ENCODE measurements around the gene CPPED1. TPM values are rescaled to one million over a fixed set of nuclear protein-coding genes. Genes with fewer than 3 reads are reported as not detected.

Gene CPPED1
- total RNA-seq, 4 donors from 2014 or later = 4.1 to 17.3 (median 12.7) TPM

DNA sequence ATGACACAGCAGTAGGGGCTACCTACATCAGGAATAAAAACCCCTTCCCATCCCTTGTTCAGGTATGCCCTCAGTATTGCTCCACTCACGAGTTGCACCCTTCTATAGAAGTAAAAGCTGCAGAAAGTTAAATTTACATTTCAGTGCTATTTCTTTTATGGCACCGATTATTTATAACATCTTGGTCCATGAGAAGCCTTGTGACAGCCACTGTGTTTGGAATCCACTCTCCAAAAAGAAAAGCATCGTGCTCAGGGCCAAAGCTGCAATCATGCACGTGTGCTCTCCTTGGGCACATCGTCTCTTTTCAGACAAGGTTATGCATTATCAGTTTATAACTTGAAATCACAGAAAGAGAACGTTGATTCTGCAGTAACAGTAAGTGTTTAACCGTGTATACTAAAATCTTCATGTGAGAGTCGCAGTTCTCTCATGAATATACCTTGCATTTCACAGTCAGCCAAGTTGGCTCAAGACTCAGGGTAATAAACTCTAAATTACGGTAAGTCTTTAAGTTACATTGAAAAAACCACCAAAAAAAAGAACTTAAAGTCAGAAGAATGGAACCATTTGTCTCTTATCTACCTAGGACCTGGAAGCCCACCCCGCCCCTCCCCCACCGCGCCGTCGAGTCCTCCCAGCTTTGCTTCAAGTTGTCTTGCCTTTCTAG, 189.6 kb downstream of the CPPED1 start:
- Histone ChIP-seq H3K27me3 (no peaks in the 10 kb centered on the region), H3K4me1 (no peaks in the 10 kb centered on the region), H3K4me3 (no peak overlapping the region), H3K27ac (no peak overlapping the region), H3K36me3 (no peaks in the 10 kb centered on the region), H3K9me3 (no peaks in the 10 kb centered on the region)
- TF ChIP-seq CTCF (IDR thresholded peaks at IDR 0.05) (no peak), POLR2A (IDR thresholded peaks at IDR 0.05) (no peak), EP300 (IDR thresholded peaks at IDR 0.05; ENCODE audit: low read depth) (no peak)
- WGBS, 2 donors (ENCODE audit: low coverage in 1 of 2) = 84% methylated on average over 5 to 14 of the region's 14 CpGs
- DNase-seq = no peak
- intact Hi-C loops (cut with DNase I; ENCODE audit: low total_unique reads) = no loop called here
- in situ Hi-C loops (cut with MboI; ENCODE audit: low pct_ligation_motif_present in 1 of 4, low pct_unique_long_range_greater_than_20kb in 1 of 4, low sequenced_read_pairs in 3 of 4) = no loop called here

DNA sequence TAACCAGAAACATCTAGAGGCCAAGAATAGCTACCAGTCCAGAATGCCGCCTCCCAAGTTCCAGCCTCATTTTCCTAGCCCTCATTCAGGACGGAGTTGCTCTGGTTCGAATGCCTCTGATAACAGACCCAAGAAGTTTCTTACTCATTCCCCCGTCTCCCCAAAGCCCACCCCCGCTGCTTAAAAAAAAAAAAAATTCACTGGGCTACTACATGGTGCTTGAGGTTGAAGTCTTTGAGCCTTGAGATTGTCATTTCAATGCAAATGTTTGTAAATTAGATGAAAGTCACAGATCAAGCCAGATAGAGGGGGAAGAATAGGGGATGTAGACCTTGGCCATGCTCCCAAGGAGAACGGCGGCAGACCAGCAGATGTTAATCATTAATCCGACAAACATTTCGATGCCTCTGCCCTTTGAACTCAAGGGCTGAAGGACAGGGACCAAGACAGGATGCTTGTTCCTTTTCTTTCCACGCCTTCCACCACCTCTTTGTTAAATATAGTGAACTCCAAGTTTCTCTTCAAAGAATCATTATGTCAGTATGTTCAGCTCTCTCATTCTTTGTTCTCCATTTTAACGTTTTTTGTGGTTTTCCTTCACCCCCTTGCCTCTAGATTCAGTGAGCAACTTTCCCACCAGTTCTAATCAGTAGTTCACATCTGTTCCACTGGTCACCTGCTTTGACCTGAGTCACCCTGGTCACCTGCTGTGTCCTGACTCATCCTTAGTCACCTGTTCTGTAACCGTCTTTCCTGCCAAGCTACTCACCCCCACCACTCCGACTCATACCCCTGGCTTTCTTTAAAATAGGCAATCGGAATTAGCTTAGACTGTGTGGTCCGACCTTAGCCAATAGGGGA, 190.3 kb downstream of the CPPED1 start:
- H3K4me3 ChIP-seq = no peak overlapping the region
- no peaks in the 10 kb centered on the region for H3K9me3 ChIP-seq
- 35 to 38% methylated on average over 11 to 15 of the region's 15 CpGs for WGBS, 2 donors (ENCODE audit: low coverage in 1 of 2)
- H3K4me1 ChIP-seq = no peaks in the 10 kb centered on the region
- H3K36me3 ChIP-seq = no peaks in the 10 kb centered on the region
- H3K27me3 ChIP-seq = no peaks in the 10 kb centered on the region
- peak; percentile 14 for DNase-seq
- intact Hi-C loops (cut with DNase I; ENCODE audit: low total_unique reads) = no loop called here
- in situ Hi-C loops (cut with MboI; ENCODE audit: low pct_ligation_motif_present in 1 of 4, low pct_unique_long_range_greater_than_20kb in 1 of 4, low sequenced_read_pairs in 3 of 4) = no loop called here
- TF ChIP-seq POLR2AphosphoS5 (IDR thresholded peaks at IDR 0.05) = no peak
- no peak for TF ChIP-seq CTCF (IDR thresholded peaks at IDR 0.05)
- no peak for TF ChIP-seq EP300 (IDR thresholded peaks at IDR 0.05; ENCODE audit: low read depth)
- TF ChIP-seq POLR2A (IDR thresholded peaks at IDR 0.05) = no peak
- no peak overlapping the region for H3K27ac ChIP-seq

- no peak overlapping the region for H3K4me3 ChIP-seq
- H3K27ac ChIP-seq = no peak overlapping the region
- H3K27me3 ChIP-seq = no peaks in the 10 kb centered on the region
- peak; percentile 12 for DNase-seq
- in situ Hi-C loops (cut with MboI; ENCODE audit: low pct_ligation_motif_present in 1 of 4, low pct_unique_long_range_greater_than_20kb in 1 of 4, low sequenced_read_pairs in 3 of 4) = no loop called here
- H3K4me1 ChIP-seq = no peaks in the 10 kb centered on the region
- H3K36me3 ChIP-seq = no peaks in the 10 kb centered on the region
- intact Hi-C loops (cut with DNase I; ENCODE audit: low total_unique reads) = no loop called here
- WGBS, 2 donors (ENCODE audit: low coverage in 1 of 2) = 70 to 72% methylated on average over 8 to 9 of the region's 9 CpGs
- H3K9me3 ChIP-seq = no peaks in the 10 kb centered on the region
- TF ChIP-seq POLR2A (IDR thresholded peaks at IDR 0.05) (no peak), POLR2AphosphoS5 (IDR thresholded peaks at IDR 0.05) (no peak), CTCF (IDR thresholded peaks at IDR 0.05) (no peak), EP300 (IDR thresholded peaks at IDR 0.05; ENCODE audit: low read depth) (no peak)
Measured at GRCh38 chr16:12612598-12613101, 191.0 kb downstream of the CPPED1 start.

DNA sequence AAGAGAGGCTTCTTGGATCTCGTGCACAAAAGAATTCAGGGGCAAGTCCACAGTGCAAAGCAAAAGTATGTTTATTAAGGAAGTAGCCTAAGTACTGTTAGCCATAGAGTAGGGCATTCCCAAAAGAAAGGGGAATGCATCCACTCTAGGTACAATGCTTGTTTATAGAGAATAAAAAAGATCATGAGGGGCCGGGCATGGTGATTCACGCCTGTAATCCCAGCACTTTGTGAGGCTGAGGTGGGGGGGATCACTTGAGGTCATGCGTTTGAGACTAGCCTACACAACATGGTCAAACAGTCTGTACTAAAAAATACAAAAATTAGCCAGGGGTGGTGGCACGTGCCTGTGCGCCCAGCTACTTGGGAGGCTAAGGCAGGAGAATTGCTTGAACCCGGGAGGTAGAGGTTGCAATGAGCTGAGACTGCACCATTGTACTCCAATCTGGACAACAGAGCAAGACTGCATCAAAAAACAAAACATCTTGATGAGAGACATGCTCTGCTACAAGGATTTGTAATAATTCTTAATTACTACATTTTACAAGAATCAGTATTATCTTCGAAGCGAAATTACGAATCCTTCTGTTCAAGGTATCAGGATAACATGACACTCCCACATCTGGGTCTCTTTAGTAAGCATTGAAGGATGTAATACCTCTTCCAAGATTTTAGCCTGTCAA, 191.6 kb downstream of the CPPED1 start:
- H3K27ac ChIP-seq = no peak overlapping the region
- TF ChIP-seq POLR2A (IDR thresholded peaks at IDR 0.05) (no peak), POLR2AphosphoS5 (IDR thresholded peaks at IDR 0.05) (no peak), EP300 (IDR thresholded peaks at IDR 0.05; ENCODE audit: low read depth) (no peak), CTCF (IDR thresholded peaks at IDR 0.05) (no peak)
- intact Hi-C loops (cut with DNase I; ENCODE audit: low total_unique reads) = no loop called here

More for the DNA sequence above, 191.6 kb downstream of the CPPED1 start:
- 85 to 87% methylated on average over 8 to 10 of the region's 10 CpGs for WGBS, 2 donors (ENCODE audit: low coverage in 1 of 2)
- Histone ChIP-seq H3K4me3 (no peak overlapping the region), H3K4me1 (no peaks in the 10 kb centered on the region), H3K27me3 (no peaks in the 10 kb centered on the region), H3K36me3 (no peaks in the 10 kb centered on the region), H3K9me3 (no peaks in the 10 kb centered on the region)
- in situ Hi-C loops (cut with MboI; ENCODE audit: low pct_ligation_motif_present in 1 of 4, low pct_unique_long_range_greater_than_20kb in 1 of 4, low sequenced_read_pairs in 3 of 4) = no loop called here
- DNase-seq = no peak

All from transverse colon (tissue), 4 donors.